Measurements from ENCODE around the gene ADAMTSL1.

Gene ADAMTSL1

GRCh38 chr9:18606846-18607245, 132.9 kb downstream of the ADAMTSL1 start:
- DNase-seq (ENCODE audit: low read depth, low spot score): peak; percentile 72

DNA sequence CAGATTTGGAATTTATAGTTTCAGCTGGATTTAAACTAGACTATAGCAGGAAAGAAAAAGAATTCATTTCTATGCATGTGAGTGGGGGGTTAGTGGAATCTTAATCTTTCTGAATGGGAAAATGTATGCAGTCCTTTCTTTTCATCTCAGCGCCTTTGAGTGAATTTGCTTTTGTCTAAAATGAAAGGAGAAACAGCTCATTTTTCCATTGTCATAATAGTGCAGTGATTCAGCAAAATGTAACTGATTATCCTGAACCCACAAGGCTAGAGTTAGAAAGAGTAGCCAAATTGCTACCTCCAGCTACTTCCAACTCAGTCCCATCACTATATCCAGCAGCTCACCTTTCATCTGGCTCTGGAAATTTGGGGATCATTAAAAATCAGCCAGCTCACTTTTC, 134.4 kb downstream of the ADAMTSL1 start:
- no peak for DNase-seq (ENCODE audit: low read depth, low spot score)

- no peak for DNase-seq (ENCODE audit: low read depth, low spot score)
These were observed 137.0 kb downstream of the ADAMTSL1 start for GRCh38 chr9:18610956-18611355.

DNA sequence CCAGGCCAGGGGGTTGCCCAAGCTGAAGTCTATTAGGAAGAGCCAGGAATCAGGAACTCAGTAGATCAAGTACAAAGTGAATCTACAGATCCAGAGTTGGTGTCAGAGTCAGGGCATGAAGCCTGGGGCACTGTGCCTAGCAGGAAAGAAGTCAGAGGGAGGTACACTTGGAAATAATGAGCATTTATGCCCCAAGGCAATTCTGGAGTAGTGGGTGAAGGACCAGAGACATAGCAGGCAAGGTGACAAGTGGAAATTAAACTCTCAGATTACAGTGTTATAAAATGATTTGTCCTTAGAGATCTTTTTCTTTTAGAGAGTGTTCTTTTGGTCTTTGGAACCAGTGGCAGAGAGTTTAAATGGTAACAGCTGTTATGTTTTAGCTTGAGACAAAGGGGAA, 138.0 kb downstream of the ADAMTSL1 start:
- no peak for DNase-seq (ENCODE audit: low read depth, low spot score)

DNA sequence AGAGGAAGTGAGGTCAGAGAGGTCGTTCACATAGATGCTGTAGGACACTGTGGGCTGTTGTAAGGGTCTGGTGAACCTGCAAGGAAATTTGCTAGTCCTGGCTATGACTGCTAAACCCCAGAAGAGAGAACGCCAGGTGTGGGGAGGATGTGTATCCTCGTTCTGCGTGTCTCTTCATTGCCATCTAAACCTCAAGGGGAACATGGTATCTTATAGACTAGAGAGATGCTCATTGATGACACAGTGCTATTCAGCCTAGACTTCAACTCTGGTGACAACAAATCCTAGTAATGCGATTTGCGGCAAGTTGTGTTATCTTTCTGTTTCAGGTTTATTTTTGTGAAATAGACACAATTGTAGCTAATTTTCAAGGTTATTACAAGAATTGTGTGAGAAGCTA, 140.2 kb downstream of the ADAMTSL1 start:
- DNase-seq (ENCODE audit: low read depth, low spot score): no peak

- no peak for DNase-seq (ENCODE audit: low read depth, low spot score)
These were observed 140.7 kb downstream of the ADAMTSL1 start for GRCh38 chr9:18614651-18615050.

DNA sequence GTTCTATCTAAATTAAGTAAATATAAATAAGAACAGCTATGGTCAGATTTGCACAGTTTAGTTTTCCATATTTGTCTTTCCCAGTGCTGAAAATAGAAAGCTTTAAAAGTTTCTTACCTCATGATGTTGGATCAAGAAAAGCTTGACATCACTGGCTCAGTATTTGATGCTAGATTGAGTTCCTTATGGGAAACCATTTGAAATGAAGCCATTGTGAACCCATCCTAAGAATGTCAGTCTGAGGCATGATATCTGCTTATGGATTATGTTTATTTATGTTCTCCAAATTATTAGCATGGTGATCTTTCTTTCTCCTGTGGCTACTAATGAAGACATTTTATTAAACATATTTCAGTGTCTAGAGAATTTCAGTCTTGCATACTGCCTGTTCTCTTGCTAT, 143.0 kb downstream of the ADAMTSL1 start:
- no peak for DNase-seq (ENCODE audit: low read depth, low spot score)

- no peak for DNase-seq (ENCODE audit: low read depth, low spot score)
These were observed 143.8 kb downstream of the ADAMTSL1 start for GRCh38 chr9:18617759-18618158.

DNA sequence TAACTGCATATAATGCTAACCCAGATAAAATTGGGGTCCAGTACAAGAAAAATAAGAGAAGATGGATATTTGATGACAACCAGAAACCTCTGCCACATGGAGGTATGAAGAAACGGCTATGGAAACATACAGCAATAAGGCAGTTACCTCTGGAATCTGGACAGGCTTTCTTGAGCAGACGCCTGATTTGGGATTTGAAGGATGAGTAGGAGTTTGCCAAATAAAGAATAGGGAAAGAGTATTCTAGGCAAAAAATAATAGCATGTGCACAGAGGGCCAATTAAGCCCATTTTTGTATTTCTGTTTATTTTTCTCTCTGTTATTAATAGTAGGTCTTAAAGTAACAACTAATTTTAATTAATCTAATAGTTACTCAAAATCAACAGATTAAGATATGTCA, 144.9 kb downstream of the ADAMTSL1 start:
- no peak for DNase-seq (ENCODE audit: low read depth, low spot score)

GRCh38 chr9:18622186-18622836, 148.4 kb downstream of the ADAMTSL1 start:
- DNase-seq (ENCODE audit: low read depth, low spot score): no peak

- no peak for DNase-seq (ENCODE audit: low read depth, low spot score)
These were observed 149.5 kb downstream of the ADAMTSL1 start for GRCh38 chr9:18623221-18624079.

DNA sequence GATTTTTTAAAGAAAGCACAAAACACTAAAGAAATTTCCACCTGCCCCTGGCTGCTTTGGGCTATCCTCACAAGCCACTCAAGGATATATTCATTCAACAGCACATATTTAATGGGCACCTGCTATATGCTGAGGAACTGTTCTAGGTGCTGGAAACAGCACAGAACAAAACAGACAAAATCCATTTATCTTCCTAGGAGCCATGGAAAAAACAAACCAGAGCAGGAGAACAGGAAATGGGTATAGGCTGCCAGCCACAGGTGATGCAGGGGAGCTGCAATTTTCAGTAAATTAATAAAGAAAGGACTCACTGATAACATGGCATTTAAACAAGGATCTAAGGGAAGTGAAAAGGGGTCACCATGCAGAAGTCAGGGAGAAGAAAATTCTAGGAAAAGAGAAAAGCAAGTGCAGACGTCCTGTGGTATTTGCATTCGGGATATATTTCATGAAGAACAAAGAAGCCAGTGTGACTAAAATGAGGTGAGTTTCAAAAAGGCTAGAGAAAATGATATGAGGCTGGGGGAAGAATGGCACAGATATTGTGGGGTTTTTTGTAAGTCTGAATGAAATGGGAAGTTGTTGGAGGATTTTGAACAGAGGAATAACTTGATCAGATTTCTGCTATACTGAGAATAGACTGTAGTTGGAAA, 152.2 kb downstream of the ADAMTSL1 start:
- DNase-seq (ENCODE audit: low read depth, low spot score): no peak

GRCh38 chr9:18629136-18629535, 155.2 kb downstream of the ADAMTSL1 start:
- DNase-seq (ENCODE audit: low read depth, low spot score): no peak

- DNase-seq (ENCODE audit: low read depth, low spot score): peak; percentile 80
These were observed 158.9 kb downstream of the ADAMTSL1 start for GRCh38 chr9:18632632-18633403.

- no peak for DNase-seq (ENCODE audit: low read depth, low spot score)
These were observed 162.8 kb downstream of the ADAMTSL1 start for GRCh38 chr9:18636781-18637180.

DNA sequence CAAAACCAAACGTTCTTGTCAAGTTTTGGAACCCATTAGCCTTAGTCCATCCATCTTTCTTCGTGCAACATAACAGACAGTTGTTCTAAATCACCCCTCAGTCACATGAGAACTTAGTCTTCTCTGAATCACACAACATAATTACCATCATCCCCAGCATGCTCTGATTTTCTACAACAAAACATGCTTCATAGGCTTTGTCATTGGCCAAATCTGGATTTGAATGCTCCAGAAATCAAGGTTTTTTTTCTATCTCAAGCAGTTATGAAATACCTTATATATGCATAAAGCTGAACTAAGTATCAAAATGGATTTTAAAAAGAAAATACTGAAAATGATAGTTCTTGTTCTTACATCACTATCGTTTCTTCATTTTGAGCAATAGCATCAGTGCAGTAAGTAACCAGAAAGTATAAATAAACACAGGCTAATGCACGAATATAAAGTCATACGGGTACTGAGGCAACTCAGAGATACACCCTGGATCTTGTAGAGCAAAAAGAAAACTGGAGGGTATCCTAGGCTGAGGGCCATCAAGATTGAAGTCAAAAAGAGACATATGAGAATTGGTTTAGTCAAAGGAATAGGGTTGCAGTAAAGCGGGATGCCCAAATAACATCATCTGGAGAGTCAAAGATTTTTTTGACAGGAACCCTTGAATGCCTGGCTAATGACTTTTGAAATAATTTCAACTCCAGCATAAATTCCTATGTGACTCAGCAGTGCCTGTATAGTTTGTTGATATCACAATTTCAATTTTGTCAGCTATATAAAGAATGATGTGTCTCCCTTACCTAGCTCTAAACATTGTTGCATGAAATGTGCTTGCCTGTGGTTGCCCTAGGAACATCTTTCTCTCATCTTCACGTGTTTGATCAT, 164.7 kb downstream of the ADAMTSL1 start:
- no peak for DNase-seq (ENCODE audit: low read depth, low spot score)

DNA sequence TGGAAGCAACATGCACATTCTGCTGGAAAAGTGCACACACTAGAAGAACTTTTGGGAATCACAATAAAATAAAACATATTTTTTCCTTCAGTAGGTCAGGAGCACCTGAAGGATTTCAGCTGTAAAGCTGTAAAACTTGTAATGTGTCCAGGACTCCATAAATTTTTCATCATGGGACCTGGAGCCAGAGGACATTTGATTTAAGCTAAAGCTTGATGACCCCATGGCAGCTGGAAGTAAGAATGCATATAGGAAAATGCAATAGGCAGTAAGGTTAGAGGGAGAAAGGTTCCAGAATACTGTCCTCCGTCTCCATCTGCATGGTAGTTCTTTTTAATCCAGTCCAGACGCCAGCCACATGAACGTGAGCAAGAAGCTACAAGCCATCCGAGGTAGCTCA, 166.0 kb downstream of the ADAMTSL1 start:
- DNase-seq (ENCODE audit: low read depth, low spot score): no peak

- DNase-seq (ENCODE audit: low read depth, low spot score): no peak
These were observed 185.1 kb downstream of the ADAMTSL1 start for GRCh38 chr9:18658804-18659705.

- DNase-seq (ENCODE audit: low read depth, low spot score): no peak
These were observed 186.0 kb downstream of the ADAMTSL1 start for GRCh38 chr9:18660001-18660400.

DNA sequence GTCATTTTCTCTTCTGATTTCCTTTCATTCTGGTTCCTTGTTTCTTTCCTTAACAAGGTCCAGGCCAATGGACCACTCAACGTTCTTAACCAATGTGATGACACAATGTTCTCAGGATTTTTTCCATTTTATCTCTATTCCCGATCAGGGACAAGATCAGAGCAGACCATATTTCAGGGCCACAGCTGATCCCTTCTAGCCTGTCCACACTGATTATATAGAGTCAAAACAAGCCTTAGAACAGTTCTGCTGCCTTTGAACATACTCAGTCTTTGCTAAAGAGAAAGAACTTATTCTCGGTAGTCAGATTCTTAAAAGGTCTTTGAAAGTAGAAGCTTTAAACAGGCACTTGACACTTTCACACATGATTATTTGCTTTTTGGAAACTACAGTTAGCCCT, 188.4 kb downstream of the ADAMTSL1 start:
- no peak for DNase-seq (ENCODE audit: low read depth, low spot score)
